HEK293T (cell line): ENCODE data around the gene TBC1D5.

Experiments used
- CTCF ChIA-PET: fragments of 350-600 bp; formaldehyde crosslinking; extraction: SDS; loops from one replicate; lab custom pipeline; 2021; ENCODE audit warnings: antibody characterized with exemption, inconsistent platforms; lab: Yijun Ruan, JAX
- POLR2A ChIA-PET: fragments of 350-600 bp; formaldehyde crosslinking; extraction: SDS; loops from one replicate; lab custom pipeline; 2020; ENCODE audit warnings: antibody characterized with exemption, inconsistent platforms; lab: Yijun Ruan, JAX
- DNase-seq: peaks from one replicate; pipeline ENCODE4 v3.0.0; 2012; ENCODE audit warnings: mixed read lengths; ENCODE audit errors: extremely low spot score
- ARNT ChIP-seq: fragments of 450-650 bp; IDR thresholded peaks from 2 replicates; pipeline ENCODE4 v1.6.1; 2017; ENCODE audit warnings: mild to moderate bottlenecking
- BHLHE40 ChIP-seq: fragments of 450-650 bp; IDR thresholded peaks from 2 replicates; pipeline ENCODE4 v1.6.1; 2016; ENCODE audit warnings: mild to moderate bottlenecking, moderate library complexity, borderline replicate concordance
- CTBP1 ChIP-seq: fragments of 450-650 bp; IDR thresholded peaks from 2 replicates; pipeline ENCODE4 v1.6.1; 2016; ENCODE audit warnings: borderline replicate concordance
- ELF4 ChIP-seq: fragments of 450-650 bp; IDR thresholded peaks from 2 replicates; pipeline ENCODE4 v1.6.1; 2017; ENCODE audit warnings: antibody characterized with exemption
- FOXA1 ChIP-seq: fragments of 450-650 bp; IDR thresholded peaks from 2 replicates; pipeline ENCODE4 v1.6.1; 2016; ENCODE audit warnings: mild to moderate bottlenecking
- FOXK2 ChIP-seq: fragments of 450-650 bp; IDR thresholded peaks from 2 replicates; pipeline ENCODE4 v1.6.1; 2016; ENCODE audit warnings: mild to moderate bottlenecking
- FOXM1 ChIP-seq: fragments of 450-650 bp; IDR thresholded peaks from 2 replicates; pipeline ENCODE4 v1.6.1; 2017; ENCODE audit warnings: mild to moderate bottlenecking, borderline replicate concordance
- HDGF ChIP-seq: fragments of 450-650 bp; IDR thresholded peaks from 2 replicates; pipeline ENCODE4 v1.6.1; 2017; ENCODE audit warnings: antibody characterized with exemption, borderline replicate concordance
- L3MBTL2 ChIP-seq: fragments of 450-650 bp; conservative IDR thresholded peaks from 2 replicates; pipeline ENCODE4 v1.6.1; 2016; ENCODE audit warnings: mild to moderate bottlenecking
- LEF1 ChIP-seq: fragments of 450-650 bp; IDR thresholded peaks from 2 replicates; pipeline ENCODE4 v1.6.1; 2017; ENCODE audit warnings: mild to moderate bottlenecking, borderline replicate concordance
- NFRKB ChIP-seq: fragments of 450-650 bp; IDR thresholded peaks from 2 replicates; pipeline ENCODE4 v1.6.1; 2016; ENCODE audit warnings: mild to moderate bottlenecking, moderate library complexity
- PKNOX1 ChIP-seq: fragments of 450-650 bp; IDR thresholded peaks from 2 replicates; pipeline ENCODE4 v1.6.1; 2016
- SP1 ChIP-seq: fragments of 450-650 bp; IDR thresholded peaks from 2 replicates; pipeline ENCODE4 v1.6.1; 2017
- SUZ12 ChIP-seq: fragments of 450-650 bp; IDR thresholded peaks from 2 replicates; pipeline ENCODE4 v1.6.1; 2016; ENCODE audit warnings: mild to moderate bottlenecking
- TARDBP ChIP-seq: fragments of 450-650 bp; IDR thresholded peaks from 2 replicates; pipeline ENCODE4 v1.6.1; 2016
- ZNF384 ChIP-seq: fragments of 450-650 bp; IDR thresholded peaks from 2 replicates; pipeline ENCODE4 v1.6.1; 2016

The TBC1D5 gene

GRCh38 chr3:17551895-17552294, 190.5 kb downstream of the TBC1D5 start:
- no peak for DNase-seq
- CTCF ChIA-PET: interaction anchor here (0.6 kb wide), 1 partner anchor 289 kb away, joined by 3 read pairs; no protein-coding TSS in a partner anchor
- TF ChIP-seq NFRKB (no peak), PKNOX1 (no peak), FOXK2 (no peak), SP1 (no peak), ARNT (no peak), ELF4 (no peak), L3MBTL2 (no peak), FOXM1 (no peak), HDGF (no peak), SUZ12 (no peak), TARDBP (no peak), FOXA1 (no peak), LEF1 (no peak), CTBP1 (no peak), BHLHE40 (no peak), ZNF384 (no peak)
- POLR2A ChIA-PET: interaction anchor here (0.8 kb wide), 1 partner anchor 814 kb away, joined by 3 read pairs; no protein-coding TSS in a partner anchor

GRCh38 chr3:17551333-17551732, 191.1 kb downstream of the TBC1D5 start:
- no peak for DNase-seq
- POLR2A ChIA-PET: interaction anchor here (0.8 kb wide), 1 partner anchor 815 kb away, joined by 3 read pairs; no protein-coding TSS in a partner anchor
- CTCF ChIA-PET: no interaction called here
- peak; percentile 65; the same call in 1 of the 2 replicates for TF ChIP-seq PKNOX1
- no peak for TF ChIP-seq FOXM1
- no peak for TF ChIP-seq BHLHE40
- no peak for TF ChIP-seq LEF1
- TF ChIP-seq ZNF384: no peak
- no peak for TF ChIP-seq FOXA1
- TF ChIP-seq NFRKB: no peak
- TF ChIP-seq CTBP1: peak; percentile 13; the same call in 1 of the 2 replicates
- TF ChIP-seq ARNT: no peak

- TF ChIP-seq HDGF: no peak
- TF ChIP-seq FOXK2: no peak
- peak; percentile 67; the same call in 1 of the 2 replicates for TF ChIP-seq CTBP1
- TF ChIP-seq FOXA1: no peak
- TF ChIP-seq ARNT: peak; percentile 89
- no peak for TF ChIP-seq ELF4
- TF ChIP-seq SP1: no peak
- no peak for TF ChIP-seq FOXM1
- TF ChIP-seq PKNOX1: peak; percentile 92
- no peak for TF ChIP-seq L3MBTL2
- no peak for TF ChIP-seq SUZ12
- no peak for TF ChIP-seq BHLHE40
- TF ChIP-seq ZNF384: peak; percentile 62; the same call in 1 of the 2 replicates
- TF ChIP-seq NFRKB: no peak
- no peak for TF ChIP-seq TARDBP
- TF ChIP-seq LEF1: no peak
- POLR2A ChIA-PET: no interaction called here
- CTCF ChIA-PET: no interaction called here
- DNase-seq: no peak
Observed at GRCh38 chr3:17550624-17551023, 191.8 kb downstream of the TBC1D5 start.

- TF ChIP-seq L3MBTL2 (no peak), SP1 (no peak), FOXA1 (no peak), ELF4 (no peak), LEF1 (no peak), ZNF384 (no peak), HDGF (no peak), NFRKB (no peak), ARNT (no peak), TARDBP (no peak), FOXM1 (no peak), SUZ12 (no peak), PKNOX1 (no peak), FOXK2 (no peak), CTBP1 (no peak), BHLHE40 (no peak)
- ChIA-PET CTCF (no interaction called here), POLR2A (no interaction called here)
- no peak for DNase-seq
Observed at GRCh38 chr3:17546500-17547255, 195.8 kb downstream of the TBC1D5 start.

- no peak for TF ChIP-seq HDGF
- no peak for TF ChIP-seq ELF4
- no peak for TF ChIP-seq L3MBTL2
- no peak for TF ChIP-seq SUZ12
- no peak for TF ChIP-seq ZNF384
- no peak for TF ChIP-seq CTBP1
- TF ChIP-seq FOXK2: no peak
- TF ChIP-seq FOXA1: no peak
- no peak for TF ChIP-seq LEF1
- TF ChIP-seq SP1: no peak
- TF ChIP-seq BHLHE40: no peak
- TF ChIP-seq PKNOX1: no peak
- no peak for TF ChIP-seq FOXM1
- TF ChIP-seq ARNT: no peak
- no peak for TF ChIP-seq TARDBP
- no peak for TF ChIP-seq NFRKB
- CTCF ChIA-PET: no interaction called here
- POLR2A ChIA-PET: no interaction called here
- no peak for DNase-seq
Observed at GRCh38 chr3:17544632-17545031, 197.8 kb downstream of the TBC1D5 start.
